Stimulated activated CD4-positive, alpha-beta T cell treated with anti-CD3 and anti-CD28 coated beads, Interleukin-1b, Interleukin-23, amount 100 ng/mL, for 24 hours (primary cell): ENCODE data around the gene CIROP.

Experiments used
- DNase-seq, 4 experiments: peaks; one replicate each; pipeline ENCODE4 v3.0.0-alpha.2; 2020; ENCODE audit warnings: low read depth in 4 of 4, low spot score in 1 of 4

Gene CIROP

DNA sequence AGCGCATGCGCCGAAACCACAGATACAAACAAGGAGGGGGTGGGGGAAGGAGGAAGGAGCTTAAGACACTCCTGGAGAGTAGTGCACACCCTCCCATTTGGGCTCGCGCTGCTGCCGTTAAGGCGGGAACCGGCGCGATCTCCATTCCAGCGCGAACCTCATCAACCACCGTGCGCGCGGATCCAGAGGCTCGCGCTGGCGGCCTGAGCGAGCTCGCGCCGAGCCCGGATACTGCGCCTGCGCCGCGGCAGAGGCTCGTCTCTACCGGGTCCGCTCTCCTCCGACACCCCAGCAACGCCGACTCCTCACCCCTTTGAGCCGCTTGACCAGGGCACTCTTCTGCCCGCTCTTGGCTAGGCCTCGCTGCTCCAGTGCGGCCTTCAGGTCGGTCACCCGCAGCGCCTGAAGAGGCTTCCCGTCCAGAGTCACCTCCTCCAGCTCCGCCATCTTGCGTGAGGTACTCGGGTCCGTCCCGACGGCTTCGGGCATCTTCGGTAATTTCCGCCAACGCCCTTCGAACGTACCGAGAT, 10.1 kb downstream of the CIROP start, which contains the start of gene ACIN1:
Gene ACIN1 (minus strand): TSS at position 471 of the 530 bp plus-strand sequence. CDS start 24 bp downstream, at position 447.
- DNase-seq: peak; percentile 59 to 100 (median 78)

DNA sequence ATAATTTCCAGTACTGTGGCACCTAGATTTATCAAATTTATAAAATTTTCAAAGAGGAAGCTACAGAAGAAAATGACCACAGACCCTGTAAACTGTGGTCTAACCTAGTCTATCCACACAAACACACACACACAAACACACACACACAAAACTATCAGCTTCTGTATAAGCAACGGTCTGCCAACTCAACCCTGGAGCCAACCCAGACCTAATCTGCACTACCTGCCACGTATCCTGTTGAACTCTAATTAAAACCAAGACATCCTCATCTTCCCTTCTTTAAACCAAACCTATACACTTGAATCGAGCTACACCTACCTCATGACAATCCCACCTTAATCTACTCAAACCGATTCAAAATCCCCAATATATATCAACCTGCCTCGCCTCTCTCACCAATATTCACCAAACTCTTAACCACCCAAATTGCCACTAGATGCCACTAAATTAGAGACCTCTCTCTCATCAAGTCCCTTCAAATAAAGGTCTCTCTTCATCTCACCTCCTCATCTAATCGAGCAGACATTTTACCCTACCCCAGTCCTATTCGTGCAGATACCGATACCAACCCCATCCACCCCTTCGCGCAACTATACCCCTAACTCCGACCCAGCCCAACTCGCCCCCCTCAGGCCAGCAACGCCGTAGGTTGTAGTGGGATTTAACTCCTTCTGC, 10.7 kb downstream of the CIROP start:
- no peak for DNase-seq

GRCh38 chr14:23093526-23093925, 11.3 kb downstream of the CIROP start:
- DNase-seq: no peak

DNA sequence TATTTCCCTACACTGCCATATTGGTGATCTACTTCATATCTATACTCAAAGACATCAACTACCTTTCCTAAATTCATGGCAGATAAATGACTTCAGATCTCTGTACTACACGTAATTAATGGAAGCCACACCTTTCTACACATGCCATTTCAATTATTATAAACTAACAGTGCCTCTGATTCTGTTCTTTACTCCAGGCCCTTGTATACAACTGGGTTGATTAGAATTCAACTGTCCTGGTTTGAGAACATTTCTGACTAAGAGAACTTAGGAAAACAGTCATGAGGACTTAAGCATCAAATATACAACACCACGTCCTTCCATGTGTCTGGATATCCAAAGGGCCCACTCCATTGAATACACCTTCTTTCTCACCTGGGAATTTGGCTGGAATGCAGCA, 11.7 kb downstream of the CIROP start:
- no peak for DNase-seq

GRCh38 chr14:23091294-23092225, 13.2 kb downstream of the CIROP start:
- DNase-seq: no peak

- DNase-seq: no peak
Measured at GRCh38 chr14:23090254-23090636, 14.5 kb downstream of the CIROP start.

DNA sequence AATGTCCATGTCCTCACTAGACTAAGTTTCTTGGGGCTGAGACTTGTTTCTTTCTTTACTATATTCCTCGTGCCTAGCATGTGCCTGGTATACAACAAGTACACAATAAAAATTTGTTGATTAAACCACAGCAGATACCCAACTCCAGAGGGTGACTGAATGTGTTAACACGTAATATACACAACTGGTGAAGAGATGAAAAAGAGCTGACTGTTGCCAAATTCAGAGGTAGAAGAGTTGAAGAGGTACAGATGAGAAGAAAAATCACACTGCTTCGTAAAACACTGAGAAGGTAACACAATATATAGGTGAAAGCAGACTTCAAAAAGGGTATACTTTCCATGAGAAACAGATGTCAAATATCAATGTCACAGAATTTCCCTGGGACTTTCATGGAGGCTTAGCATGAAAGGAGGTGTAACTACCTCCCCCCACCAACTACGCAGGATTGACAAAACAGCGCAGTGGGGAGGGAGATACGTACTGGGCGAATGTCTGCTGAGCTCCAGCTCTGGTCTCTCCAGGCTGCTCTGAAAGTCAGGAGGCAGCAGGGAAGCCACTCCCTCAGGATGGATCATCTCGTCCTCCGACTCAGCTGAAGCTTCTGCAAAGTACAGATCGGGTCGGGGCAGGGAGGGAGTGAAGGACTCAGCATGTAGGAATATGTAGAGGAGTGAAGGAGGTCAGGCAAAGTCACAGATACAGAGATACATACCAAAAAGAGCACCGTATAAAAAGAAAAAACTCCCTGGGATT, 15.1 kb downstream of the CIROP start:
- DNase-seq: no peak

DNA sequence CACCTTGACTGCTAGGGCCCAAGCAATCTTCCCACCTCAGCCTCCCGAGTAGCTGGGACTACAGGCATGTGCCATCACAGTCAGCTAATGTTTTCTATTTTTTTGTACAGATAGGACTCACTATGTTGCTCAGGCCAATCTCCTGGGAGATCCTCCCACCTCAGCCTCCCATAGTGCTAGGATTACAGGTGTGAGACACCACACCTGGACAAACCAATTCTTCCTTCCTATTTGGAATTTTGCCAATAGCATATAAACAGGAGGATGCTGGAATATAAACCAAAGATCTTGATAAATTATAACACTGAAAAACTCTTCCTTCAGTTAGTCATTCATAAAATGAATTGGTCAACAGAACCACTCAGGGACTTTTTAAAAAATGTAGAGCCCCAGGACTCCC, 18.2 kb downstream of the CIROP start:
- no peak for DNase-seq

DNA sequence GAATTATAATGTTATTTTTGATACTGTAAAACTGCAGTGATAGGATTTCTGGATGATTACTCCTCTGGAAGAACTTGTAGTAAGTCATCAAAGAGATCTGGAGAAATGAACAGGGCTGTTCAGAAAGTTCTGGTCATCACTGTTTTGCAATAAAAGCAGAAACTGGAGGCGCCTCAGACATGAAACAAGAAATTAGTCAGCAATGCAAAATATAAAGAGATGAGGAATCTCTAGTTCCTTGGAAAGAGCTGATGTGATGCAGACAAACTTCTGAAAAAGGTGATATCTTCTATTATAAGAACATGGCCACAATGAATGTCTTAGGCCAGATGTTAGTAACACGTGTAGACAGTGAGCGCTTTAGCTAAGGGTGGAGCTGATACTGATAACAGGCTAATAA, 19.3 kb downstream of the CIROP start:
- DNase-seq: no peak

- no peak for DNase-seq
Measured at GRCh38 chr14:23080474-23080873, 24.3 kb downstream of the CIROP start.

- DNase-seq: no peak
Measured at GRCh38 chr14:23079716-23080115, 25.1 kb downstream of the CIROP start.

- DNase-seq: no peak
Measured at GRCh38 chr14:23078692-23079116, 26.1 kb downstream of the CIROP start.

GRCh38 chr14:23077962-23078361, 26.8 kb downstream of the CIROP start:
- DNase-seq: no peak

DNA sequence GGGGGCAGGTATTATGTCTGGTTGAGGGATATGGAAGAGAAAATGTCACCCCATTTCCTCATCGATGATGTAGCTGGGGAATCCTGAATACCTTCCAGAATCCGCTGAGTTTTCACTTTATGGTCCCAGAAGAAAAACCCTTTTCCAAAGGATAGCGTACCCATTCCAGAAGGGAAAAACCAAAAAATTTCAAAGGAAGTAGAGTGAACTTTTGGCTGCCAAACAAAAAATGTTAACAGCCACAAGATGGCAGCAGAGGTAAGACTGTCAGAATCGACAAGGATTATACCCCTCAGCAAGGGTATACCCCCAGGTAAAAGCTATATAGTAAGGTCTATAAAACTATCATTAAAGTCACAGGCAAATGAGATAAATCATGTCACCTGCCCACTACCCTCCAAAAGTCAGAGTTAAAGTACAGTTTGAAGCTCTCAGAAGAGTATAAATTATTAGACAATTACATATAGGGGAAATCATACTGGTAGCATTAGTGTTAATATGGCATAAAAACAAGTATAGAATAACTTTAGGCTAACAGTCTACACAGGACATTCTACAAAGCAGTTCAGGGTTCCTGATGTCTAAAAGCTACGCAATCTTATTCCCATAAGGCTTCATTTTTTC, 27.9 kb downstream of the CIROP start:
- DNase-seq: no peak

DNA sequence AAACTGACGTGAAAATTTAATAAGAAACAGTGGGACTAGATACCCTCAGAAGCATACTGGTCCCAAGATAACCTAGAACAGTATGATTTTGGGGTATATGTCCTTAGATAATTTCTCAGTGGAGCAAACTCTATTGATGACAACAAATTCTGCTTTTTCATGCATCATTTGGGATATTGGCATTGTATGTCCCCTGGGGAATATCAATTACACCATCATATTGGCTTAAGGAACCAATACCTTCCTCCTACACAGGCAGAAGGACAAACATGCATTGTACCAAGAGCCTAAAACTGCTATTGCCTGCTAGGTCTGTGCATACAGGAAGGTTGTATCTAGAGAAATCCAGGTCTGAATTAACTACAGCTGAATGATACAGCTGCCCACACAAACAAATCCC, 29.9 kb downstream of the CIROP start:
- no peak for DNase-seq

DNA sequence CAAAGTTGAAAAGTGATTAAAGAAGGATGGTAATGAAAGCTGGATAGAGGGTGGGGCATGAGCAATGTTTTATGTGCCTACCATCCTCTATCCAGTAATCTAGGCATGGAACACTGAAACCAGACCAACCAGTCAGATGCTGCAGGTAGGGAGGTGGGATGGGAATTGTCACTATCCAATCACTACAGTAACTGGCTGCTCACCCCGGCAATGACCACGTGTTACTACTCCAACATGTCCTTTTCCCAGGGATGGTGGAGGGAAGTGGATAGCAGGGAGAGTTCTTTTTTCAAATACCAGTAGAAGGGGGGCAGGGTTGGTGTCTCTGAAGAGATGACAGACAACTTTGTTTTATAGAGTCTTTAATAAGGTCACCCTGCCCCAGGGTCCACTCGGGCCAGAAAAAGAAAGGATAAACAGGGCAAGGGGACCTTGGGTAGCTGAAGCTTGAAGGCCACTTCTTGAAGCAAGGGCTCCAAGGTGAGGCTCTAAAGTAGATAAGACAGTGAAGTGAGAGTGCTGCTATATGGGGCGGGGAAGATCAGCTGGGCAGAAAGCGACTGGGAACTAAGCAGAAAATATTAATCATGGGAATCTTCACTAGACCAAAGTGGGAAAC, 32.8 kb downstream of the CIROP start:
- DNase-seq: no peak

- DNase-seq: peak; percentile 43 to 72 (median 58)
Measured at GRCh38 chr14:23071244-23071920, 33.4 kb downstream of the CIROP start.

- no peak for DNase-seq
Measured at GRCh38 chr14:23070262-23071129, 34.3 kb downstream of the CIROP start.

DNA sequence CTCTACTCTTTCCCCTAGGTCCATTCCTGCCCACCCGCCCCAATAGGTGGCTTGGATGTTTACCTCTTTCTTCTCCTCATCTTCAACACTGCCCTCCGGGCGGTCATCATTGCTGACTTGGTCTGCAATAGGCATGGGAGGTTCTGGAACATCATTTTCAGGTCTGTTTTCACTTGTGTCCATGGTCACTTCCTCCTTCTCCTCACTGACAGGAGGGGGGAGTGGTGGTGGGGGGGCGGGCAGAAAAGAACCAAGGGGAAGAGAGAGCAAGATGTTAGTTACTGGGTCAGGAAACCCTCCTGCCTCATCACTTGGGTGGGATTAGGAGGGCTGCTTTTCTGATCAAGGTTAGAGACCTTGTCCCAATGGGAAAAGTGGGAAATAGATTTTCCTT, 35.4 kb downstream of the CIROP start:
- DNase-seq: no peak
